H9 (cell line): ENCODE results near the gene EDIL3. TPM values are rescaled to one million over a fixed set of nuclear protein-coding genes. Genes with fewer than 3 reads are reported as not detected.
A peak's percentile ranks its signal among the peaks of the same experiment; 100 is the strongest.
"Not testable (repeated sequence)": the region's sequence is repeated elsewhere in the genome, so short reads cannot be mapped to it uniquely, and the experiment has no call there.

Experiments used
- DNase-seq: peaks from one replicate; pipeline ENCODE4 v3.0.0-alpha.2; 2017
- H2AFZ ChIP-seq: one replicate; pipeline ENCODE4 v1.6.1; 2013; ENCODE audit warnings: mild to moderate bottlenecking, low read length, control low read depth, moderate library complexity
- H2AK5ac ChIP-seq: 2 replicates; pipeline ENCODE4 v1.6.1; 2013; ENCODE audit warnings: low read length, control low read depth, mixed read lengths; ENCODE audit not compliant: insufficient read length
- H2BK120ac ChIP-seq: one replicate; pipeline ENCODE4 v1.6.1; 2013; ENCODE audit warnings: low read depth, mild to moderate bottlenecking, low read length, control low read depth, inconsistent platforms; ENCODE audit not compliant: poor library complexity, severe bottlenecking
- H2BK12ac ChIP-seq: 2 replicates; pipeline ENCODE4 v1.6.1; 2013; ENCODE audit warnings: low read length, control low read depth, mixed read lengths, low read depth; ENCODE audit not compliant: insufficient read length
- H2BK15ac ChIP-seq: 2 replicates; pipeline ENCODE4 v1.6.1; 2013; ENCODE audit warnings: low read depth, low read length, control low read depth
- H2BK20ac ChIP-seq: one replicate; pipeline ENCODE4 v1.6.1; 2013; ENCODE audit warnings: low read depth, mild to moderate bottlenecking, low read length, control low read depth, inconsistent platforms; ENCODE audit not compliant: poor library complexity, severe bottlenecking
- H2BK5ac ChIP-seq: 2 replicates; pipeline ENCODE4 v1.6.1; 2013; ENCODE audit warnings: low read length, control low read depth, mixed read lengths; ENCODE audit not compliant: insufficient read length
- H3K14ac ChIP-seq: 2 replicates; pipeline ENCODE4 v1.6.1; 2013; ENCODE audit warnings: low read length, control low read depth; ENCODE audit not compliant: insufficient read depth
- H3K18ac ChIP-seq: 2 replicates; pipeline ENCODE4 v1.6.1; 2013; ENCODE audit warnings: low read depth, mild to moderate bottlenecking, mixed read lengths, low read length, control low read depth; ENCODE audit not compliant: insufficient read length
- H3K23ac ChIP-seq: 2 replicates; pipeline ENCODE4 v1.6.1; 2013; ENCODE audit warnings: low read length, control low read depth, mixed read lengths, low read depth; ENCODE audit not compliant: insufficient read length
- H3K23me2 ChIP-seq: 2 replicates; pipeline ENCODE4 v1.6.1; 2013; ENCODE audit warnings: low read depth, mild to moderate bottlenecking, mixed read lengths, low read length, control low read depth; ENCODE audit not compliant: insufficient read length, poor library complexity, severe bottlenecking
- H3K27ac ChIP-seq: 2 replicates; pipeline ENCODE4 v1.5.1; 2013; ENCODE audit warnings: low read length, control low read depth, mixed read lengths, low read depth; ENCODE audit not compliant: insufficient read length
- H3K27me3 ChIP-seq: 2 replicates; pipeline ENCODE4 v1.6.1; 2013; ENCODE audit warnings: low read length, control low read depth, inconsistent platforms; ENCODE audit not compliant: insufficient read depth
- H3K4ac ChIP-seq: 2 replicates; pipeline ENCODE4 v1.6.1; 2013; ENCODE audit warnings: low read depth, mild to moderate bottlenecking, control low read depth, inconsistent platforms, low read length, moderate library complexity
- H3K4me1 ChIP-seq: 2 replicates; pipeline ENCODE4 v1.6.1; 2013; ENCODE audit warnings: low read length, control low read depth, inconsistent platforms; ENCODE audit not compliant: insufficient read depth
- H3K4me2 ChIP-seq: 2 replicates; pipeline ENCODE4 v1.6.1; 2013; ENCODE audit warnings: low read length, control low read depth, mixed read lengths; ENCODE audit not compliant: insufficient read length, insufficient read depth
- H3K56ac ChIP-seq: 2 replicates; pipeline ENCODE4 v1.6.1; 2013; ENCODE audit warnings: low read depth, mild to moderate bottlenecking, mixed read lengths, low read length, control low read depth; ENCODE audit not compliant: insufficient read length
- H3K79me1 ChIP-seq: 2 replicates; pipeline ENCODE4 v1.6.1; 2013; ENCODE audit warnings: low read depth, mild to moderate bottlenecking, moderate library complexity, low read length, control low read depth, inconsistent platforms; ENCODE audit not compliant: insufficient read depth, poor library complexity, severe bottlenecking
- H3K79me2 ChIP-seq: 2 replicates; pipeline ENCODE4 v1.6.1; 2013; ENCODE audit warnings: low read length, control low read depth, inconsistent platforms; ENCODE audit not compliant: insufficient read depth
- H3K9ac ChIP-seq: 2 replicates; pipeline ENCODE4 v1.6.1; 2013; ENCODE audit warnings: low read length, control low read depth, mixed read lengths; ENCODE audit not compliant: insufficient read length; ENCODE audit errors: extremely low read depth
- H3K9me3 ChIP-seq: one replicate; pipeline ENCODE4 v1.6.1; 2013; ENCODE audit warnings: low read depth, low read length, inconsistent platforms; ENCODE audit not compliant: control insufficient read depth
- H3T11ph ChIP-seq: one replicate; pipeline ENCODE4 v1.6.1; 2013; ENCODE audit warnings: mild to moderate bottlenecking, low read length, control low read depth, inconsistent platforms
- H4K20me1 ChIP-seq: one replicate; pipeline ENCODE4 v1.6.1; 2013; ENCODE audit not compliant: control insufficient read depth, insufficient read length, insufficient read depth
- H4K5ac ChIP-seq: 2 replicates; pipeline ENCODE4 v1.6.1; 2013; ENCODE audit warnings: low read depth, mild to moderate bottlenecking, mixed read lengths, low read length, control low read depth; ENCODE audit not compliant: insufficient read length
- H4K8ac ChIP-seq: replicated peaks from 2 replicates; pipeline ENCODE4 v1.6.1; 2013; ENCODE audit warnings: low read length, control low read depth, mixed read lengths, low read depth; ENCODE audit not compliant: insufficient read length
- H4K91ac ChIP-seq: 2 replicates; pipeline ENCODE4 v1.6.1; 2013; ENCODE audit warnings: low read depth, mild to moderate bottlenecking, moderate library complexity, mixed read lengths, low read length, control low read depth; ENCODE audit not compliant: insufficient read length
- H3K27ac Mint-ChIP-seq, 3 experiments: 2 replicates in 2 of 3; 3 replicates in 1 of 3; pipeline ENCODE4 v1.8.0; 2020 to 2021; ENCODE audit warnings: mixed read lengths in 3 of 3, mild to moderate bottlenecking in 1 of 3, moderate library complexity in 1 of 3
- H3K27me3 Mint-ChIP-seq: 2 replicates; pipeline ENCODE4 v1.8.0; 2021; ENCODE audit warnings: low read depth, mild to moderate bottlenecking, moderate library complexity, mixed read lengths
- H3K36me3 Mint-ChIP-seq, 3 experiments: 2 replicates in 2 of 3; 3 replicates in 1 of 3; pipeline ENCODE4 v1.8.0; 2020 to 2021; ENCODE audit warnings: low read depth in 3 of 3, mixed read lengths in 3 of 3; ENCODE audit not compliant: insufficient read depth in 1 of 3
- H3K4me1 Mint-ChIP-seq, 2 experiments: 2 replicates each; pipeline ENCODE4 v1.8.0; 2020; ENCODE audit warnings: mixed read lengths in 2 of 2
- H3K4me3 Mint-ChIP-seq, 2 experiments: 2 replicates in 1 of 2; 3 replicates in 1 of 2; pipeline ENCODE4 v1.8.0; 2020 to 2021; ENCODE audit warnings: mild to moderate bottlenecking in 2 of 2, mixed read lengths in 2 of 2, moderate library complexity in 1 of 2
- H3K9me3 Mint-ChIP-seq, 2 experiments: 2 replicates in 1 of 2; 3 replicates in 1 of 2; pipeline ENCODE4 v1.8.0; 2020; ENCODE audit warnings: mild to moderate bottlenecking in 2 of 2, mixed read lengths in 2 of 2, moderate library complexity in 1 of 2
- CTCF ChIP-seq: fragments of 200-600 bp; sonication (generic); conservative IDR thresholded peaks from 3 replicates; pipeline ENCODE4 v1.8.0; 2021; ENCODE audit warnings: antibody characterized with exemption, mild to moderate bottlenecking
- WGBS: extraction: QIAGEN DNeasy Blood & Tissue Kit; methylation state at CpG from one replicate; pipeline ENCODE4 v1.1.7; 2013; ENCODE audit warnings: missing lambda C conversion rate, low lambda C conversion rate, mixed read lengths; ENCODE audit not compliant: insufficient read length; ENCODE audit errors: extremely low coverage; 5-methylcytosine and 5-hydroxymethylcytosine counted together
- total RNA-seq: library from RNA; stranded (reverse); gene quantifications from 2 replicates; pipeline ENCODE4 v1.2.1, GENCODE V29; 2021

The EDIL3 gene
- total RNA-seq, 1 experiment from 2014 or later = 61.9 TPM

- Histone ChIP-seq H2BK120ac (no peak overlapping the region), H3K27ac (no peak overlapping the region), H3K56ac (no peak overlapping the region), H4K91ac (no peak overlapping the region), H2BK12ac (no peak overlapping the region), H4K5ac (no peak overlapping the region), H2AFZ (no peak overlapping the region), H3K4ac (no peak overlapping the region), H2BK15ac (no peak overlapping the region), H3K9me3 (no peaks in the 10 kb centered on the region), H3K9ac (no peak overlapping the region), H3K79me2 (no peaks in the 10 kb centered on the region; the same call in 1 of the 2 replicates), H3K4me1 (no peaks in the 10 kb centered on the region), H3K79me1 (no peaks in the 10 kb centered on the region), H2BK20ac (no peak overlapping the region), H4K20me1 (no peaks in the 10 kb centered on the region), H3T11ph (no peak overlapping the region), H3K18ac (no peak overlapping the region), H3K27me3 (no peaks in the 10 kb centered on the region), H3K14ac (no peak overlapping the region), H3K23ac (no peak overlapping the region), H3K4me2 (no peak overlapping the region), H3K23me2 (no peaks in the 10 kb centered on the region), H4K8ac (no peak overlapping the region), H2AK5ac (no peak overlapping the region), H2BK5ac (no peak overlapping the region)
- Mint-ChIP-seq H3K9me3 (no peaks in the 10 kb centered on the region), H3K4me3 (no peak overlapping the region), H3K27ac (no peak overlapping the region), H3K27me3 (no peaks in the 10 kb centered on the region), H3K4me1 (0 out of 4 replicates have a peak, but pooled peaks cover 0 to 5% of the 10 kb centered on the region in 2 experiments), H3K36me3 (peaks cover 0 to 7% (median 2%) of the 10 kb centered on the region in 3 experiments; a peak in 3 of 7 replicates)
- DNase-seq = no peak
- no CpG with 5 or more reads among the region's 4 CpGs for WGBS
- TF ChIP-seq CTCF = no peak
These were observed 86.1 kb downstream of the EDIL3 start for GRCh38 chr5:84298628-84299027.

- not testable (repeated sequence) for H3K14ac ChIP-seq, H3K23me2 ChIP-seq, H4K91ac ChIP-seq, H3T11ph ChIP-seq, H3K18ac ChIP-seq, H4K20me1 ChIP-seq, H2AK5ac ChIP-seq, H2BK20ac ChIP-seq, H3K27me3 Mint-ChIP-seq, H3K56ac ChIP-seq, H3K23ac ChIP-seq, H3K9me3 ChIP-seq, H3K4me2 ChIP-seq, H2AFZ ChIP-seq, H4K8ac ChIP-seq, H3K27me3 ChIP-seq, H3K79me2 ChIP-seq, H3K4me1 Mint-ChIP-seq, H4K5ac ChIP-seq, H2BK15ac ChIP-seq, H2BK12ac ChIP-seq, H3K27ac ChIP-seq, H3K4ac ChIP-seq, H2BK120ac ChIP-seq, DNase-seq, H3K4me3 Mint-ChIP-seq, H3K36me3 Mint-ChIP-seq, H3K4me1 ChIP-seq, H2BK5ac ChIP-seq, H3K79me1 ChIP-seq, H3K9me3 Mint-ChIP-seq, H3K9ac ChIP-seq
- whole genome bisulfite sequencing = no CpG with 5 or more reads among the region's 4 CpGs
- peak overlapping the region in 1 of 3 experiments; percentile 83; a peak in 2 of 7 replicates for H3K27ac Mint-ChIP-seq
These were observed 87.0 kb downstream of the EDIL3 start for GRCh38 chr5:84297641-84298040.
